Prostate gland (tissue), 2 donors: ENCODE results near the gene SLC17A1. TPM values are rescaled to one million over a fixed set of nuclear protein-coding genes. Genes with fewer than 3 reads are reported as not detected.
"Not testable (repeated sequence)": the region's sequence is repeated elsewhere in the genome, so short reads cannot be mapped to it uniquely, and the experiment has no call there.

Experiments
- DNase-seq: peaks from one replicate; pipeline ENCODE4 v3.0.0-alpha.2; 2019; ENCODE audit warnings: low spot score
- H3K27ac ChIP-seq, 2 donors: fragments of 200-600 bp; sonication (generic); 2 replicates each; pipeline ENCODE4 v1.5.1; 2017 to 2019
- H3K27me3 ChIP-seq: fragments of 200-600 bp; sonication (generic); replicated peaks from 2 replicates; pipeline ENCODE4 v1.5.1; 2019; ENCODE audit not compliant: insufficient read depth
- H3K36me3 ChIP-seq, 2 donors: fragments of 200-600 bp; sonication (generic); 1 replicate in 1 of 2; 2 replicates in 1 of 2; pipeline versions ENCODE4 v1.5.1 to v1.8.1; 2017 to 2019
- H3K4me1 ChIP-seq: fragments of 200-600 bp; sonication (generic); replicated peaks from 2 replicates; pipeline ENCODE4 v1.5.1; 2019
- H3K4me3 ChIP-seq, 2 donors: fragments of 200-600 bp; sonication (generic); 2 replicates each; pipeline ENCODE4 v1.5.1; 2017 to 2019
- H3K9me3 ChIP-seq: fragments of 200-600 bp; sonication (generic); 2 replicates; pipeline ENCODE4 v1.5.1; 2017
- POLR2A ChIP-seq: fragments of 450-650 bp; IDR thresholded peaks from one replicate; pipeline ENCODE4 v1.6.1; 2016; ENCODE audit warnings: antibody characterized with exemption, mild to moderate bottlenecking
- POLR2AphosphoS5 ChIP-seq: sonication (generic); formaldehyde crosslinking; IDR thresholded peaks from one replicate; pipeline ENCODE4 v1.6.1; 2017; ENCODE audit warnings: antibody characterized with exemption
- WGBS: methylation state at CpG from one replicate; pipeline ENCODE4 v1.1.5; 2018; 5-methylcytosine and 5-hydroxymethylcytosine counted together
- intact Hi-C: fragments of 100-400 bp; cut with DNase I; formaldehyde crosslinking; loops from one replicate; pipeline ENCODE4 v1.14.2; 2022
- total RNA-seq, 2 donors: library from RNA; depleted of rRNA; stranded (reverse); fragments of >200 nt; gene quantifications; one replicate each; pipeline ENCODE4 v1.1.0, GENCODE V29; 2016
- TF ChIP-seq, protein P1 (sequence below), 4 experiments: fragments of 200-600 bp in 2 of 4; fragments of 450-650 bp in 2 of 4; sonication (generic) in 2 of 4; IDR thresholded peaks; 1 replicate in 3 of 4; 2 replicates in 1 of 4; pipeline ENCODE4 v1.5.1; 2016 to 2019; ENCODE audit warnings: antibody characterized with exemption in 4 of 4, mild to moderate bottlenecking in 2 of 4, moderate library complexity in 2 of 4

The SLC17A1 gene
- total RNA-seq, 2 donors from 2014 or later, result 0.51 TPM; not detected in 1

DNA sequence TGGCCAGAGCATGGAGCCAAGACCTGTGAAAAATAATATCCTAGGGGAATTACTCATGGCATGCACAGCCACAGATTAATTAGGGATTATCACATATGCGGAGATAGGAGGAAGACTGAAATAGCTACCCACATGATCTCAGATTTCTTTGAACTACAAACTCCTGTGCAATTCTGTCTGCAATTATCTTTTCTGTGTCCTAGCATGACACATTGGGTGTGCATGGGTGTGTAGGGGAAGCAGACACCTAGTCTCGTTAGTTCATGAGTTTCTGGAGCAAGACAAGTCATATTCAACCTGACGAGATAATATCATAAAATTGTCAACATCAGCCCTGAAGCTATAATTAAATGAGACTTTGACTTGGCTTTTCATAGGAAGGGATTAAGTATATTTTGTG, 80.9 kb downstream of the SLC17A1 start:
- Histone ChIP-seq H3K4me3 (no peak overlapping the region), H3K36me3 (no peaks in the 10 kb centered on the region), H3K9me3 (no peaks in the 10 kb centered on the region), H3K27me3 (no peaks in the 10 kb centered on the region), H3K27ac (no peak overlapping the region), H3K4me1 (no peaks in the 10 kb centered on the region)
- no peak for DNase-seq
- 36% methylated on average over 3 of the region's 3 CpGs for WGBS
- intact Hi-C loops, result no loop called here
- TF ChIP-seq, protein P1, sequence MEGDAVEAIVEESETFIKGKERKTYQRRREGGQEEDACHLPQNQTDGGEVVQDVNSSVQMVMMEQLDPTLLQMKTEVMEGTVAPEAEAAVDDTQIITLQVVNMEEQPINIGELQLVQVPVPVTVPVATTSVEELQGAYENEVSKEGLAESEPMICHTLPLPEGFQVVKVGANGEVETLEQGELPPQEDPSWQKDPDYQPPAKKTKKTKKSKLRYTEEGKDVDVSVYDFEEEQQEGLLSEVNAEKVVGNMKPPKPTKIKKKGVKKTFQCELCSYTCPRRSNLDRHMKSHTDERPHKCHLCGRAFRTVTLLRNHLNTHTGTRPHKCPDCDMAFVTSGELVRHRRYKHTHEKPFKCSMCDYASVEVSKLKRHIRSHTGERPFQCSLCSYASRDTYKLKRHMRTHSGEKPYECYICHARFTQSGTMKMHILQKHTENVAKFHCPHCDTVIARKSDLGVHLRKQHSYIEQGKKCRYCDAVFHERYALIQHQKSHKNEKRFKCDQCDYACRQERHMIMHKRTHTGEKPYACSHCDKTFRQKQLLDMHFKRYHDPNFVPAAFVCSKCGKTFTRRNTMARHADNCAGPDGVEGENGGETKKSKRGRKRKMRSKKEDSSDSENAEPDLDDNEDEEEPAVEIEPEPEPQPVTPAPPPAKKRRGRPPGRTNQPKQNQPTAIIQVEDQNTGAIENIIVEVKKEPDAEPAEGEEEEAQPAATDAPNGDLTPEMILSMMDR (IDR thresholded peaks at IDR 0.05), result no peak
- no peak for TF ChIP-seq POLR2AphosphoS5

DNA sequence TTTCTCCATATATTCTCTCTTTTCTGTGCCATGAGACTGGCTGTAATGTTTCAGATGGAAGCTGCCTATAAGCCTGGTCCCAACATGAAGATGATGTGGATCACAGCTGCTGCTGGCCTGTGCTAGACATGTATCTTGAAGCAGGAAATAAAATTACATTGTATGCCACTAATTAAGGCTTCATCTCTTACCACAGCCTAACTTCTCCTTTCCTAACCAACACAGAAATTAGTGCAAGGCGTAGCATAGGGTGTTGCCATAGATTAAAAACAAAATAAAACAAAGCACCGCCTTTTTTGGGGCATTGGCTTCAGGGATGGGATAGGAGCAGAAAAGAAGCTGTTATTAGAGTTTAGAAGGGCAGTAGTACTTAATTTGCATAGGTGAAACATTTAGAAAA, 82.0 kb downstream of the SLC17A1 start:
- intact Hi-C loops, result no loop called here
- no peak overlapping the region for H3K4me3 ChIP-seq
- TF ChIP-seq POLR2A (no peak), POLR2AphosphoS5 (no peak)
- TF ChIP-seq, protein P1 (IDR thresholded peaks at IDR 0.05), result no peak
- H3K9me3 ChIP-seq, result no peaks in the 10 kb centered on the region
- no peaks in the 10 kb centered on the region for H3K4me1 ChIP-seq
- H3K27ac ChIP-seq, result no peak overlapping the region
- no peaks in the 10 kb centered on the region for H3K27me3 ChIP-seq
- DNase-seq, result no peak
- H3K36me3 ChIP-seq, result no peaks in the 10 kb centered on the region
- 90% methylated on average over 2 of the region's 2 CpGs for WGBS

DNA sequence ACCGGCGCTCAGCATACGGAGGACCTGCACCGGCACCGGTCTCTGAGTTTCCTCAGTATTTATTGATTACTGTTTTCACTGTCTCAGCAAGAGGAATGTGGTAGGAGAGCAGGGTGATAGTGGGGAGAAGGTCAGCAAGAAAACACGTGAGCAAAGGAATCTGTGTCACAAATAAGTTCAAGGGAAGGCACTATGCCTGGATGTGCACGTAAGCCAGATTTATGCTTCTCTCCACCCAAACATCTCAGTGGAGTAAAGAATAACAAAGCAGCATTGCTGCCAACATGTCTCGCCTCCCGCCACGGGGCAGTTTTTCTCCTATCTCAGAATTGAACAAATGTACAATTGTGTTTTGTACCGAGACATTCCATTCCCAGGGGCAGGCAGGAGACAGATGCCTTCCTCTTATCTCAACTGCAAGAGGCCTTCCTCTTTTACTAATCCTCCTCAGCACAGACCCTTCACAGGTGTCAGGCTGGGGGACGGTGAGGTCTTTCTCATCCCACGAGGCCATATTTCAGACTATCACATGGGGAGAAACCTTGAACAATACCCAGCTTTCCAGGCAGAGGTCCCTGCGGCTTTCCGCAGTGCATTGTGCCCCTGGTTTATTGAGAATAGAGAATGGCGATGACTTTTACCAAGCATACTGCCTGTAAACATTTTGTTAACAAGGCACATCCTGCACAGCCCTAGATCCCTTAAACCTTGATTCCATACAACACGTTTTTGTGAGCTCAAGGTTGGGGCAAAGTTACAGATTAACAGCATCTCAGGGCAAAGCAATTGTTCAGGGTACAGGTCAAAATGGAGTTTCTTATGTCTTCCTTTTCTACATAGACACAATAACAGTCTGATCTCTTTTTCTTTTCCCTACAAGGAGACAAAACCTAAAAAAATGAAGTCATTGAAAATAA, 83.0 kb downstream of the SLC17A1 start:
- H3K4me1 ChIP-seq, H3K27ac ChIP-seq, H3K9me3 ChIP-seq, H3K36me3 ChIP-seq, H3K4me3 ChIP-seq, H3K27me3 ChIP-seq, intact Hi-C loops, DNase-seq: not testable (repeated sequence)
- 65% methylated on average over 17 of the region's 17 CpGs for WGBS

DNA sequence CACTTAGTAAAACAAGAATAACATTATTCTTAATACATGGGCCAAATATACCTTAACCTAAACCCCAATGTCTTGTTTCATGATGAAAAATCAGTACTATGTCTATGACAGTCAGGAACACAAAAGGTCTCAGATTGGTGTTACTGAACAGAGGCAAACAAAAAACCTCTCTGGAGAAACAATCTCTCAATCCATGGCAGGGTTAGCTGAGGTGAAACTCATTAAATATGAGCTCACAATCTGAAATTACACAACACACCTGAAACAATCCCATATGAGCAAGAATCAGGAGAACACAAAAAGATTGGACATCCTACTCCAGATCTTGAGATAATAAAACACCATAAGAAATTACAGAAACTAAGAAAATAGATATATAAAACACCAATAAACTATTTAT, 83.8 kb downstream of the SLC17A1 start:
- no peak for DNase-seq
- Histone ChIP-seq H3K27me3 (no peaks in the 10 kb centered on the region), H3K36me3 (no peaks in the 10 kb centered on the region), H3K4me3 (no peak overlapping the region), H3K4me1 (no peaks in the 10 kb centered on the region), H3K27ac (no peak overlapping the region), H3K9me3 (no peaks in the 10 kb centered on the region)
- no peak for TF ChIP-seq POLR2AphosphoS5
- TF ChIP-seq, protein P1 (IDR thresholded peaks at IDR 0.05), result no peak
- no peak for TF ChIP-seq POLR2A
- intact Hi-C loops, result no loop called here

DNA sequence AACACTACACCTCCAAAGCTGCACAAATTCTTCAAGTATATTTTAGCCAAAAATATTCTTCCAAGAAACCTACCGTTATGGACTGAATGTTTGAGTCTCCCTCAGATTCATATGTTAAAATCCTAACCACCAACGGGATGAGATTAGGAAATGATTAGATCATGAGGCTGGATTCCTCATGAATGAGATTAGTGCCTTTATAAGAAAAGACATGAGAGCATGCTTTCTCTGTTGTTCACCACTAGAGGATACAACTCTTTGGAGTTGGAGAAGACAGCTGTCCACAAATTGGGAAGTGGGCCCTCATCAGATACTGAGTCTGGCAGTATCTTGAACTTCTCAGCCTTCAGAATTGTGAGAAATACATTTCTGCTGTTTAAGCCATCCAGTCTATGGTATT, 84.4 kb downstream of the SLC17A1 start:
- no peaks in the 10 kb centered on the region for H3K27me3 ChIP-seq
- no peaks in the 10 kb centered on the region for H3K4me1 ChIP-seq
- no peaks in the 10 kb centered on the region for H3K36me3 ChIP-seq
- H3K9me3 ChIP-seq, result no peaks in the 10 kb centered on the region
- WGBS, result 92% methylated on average over 2 of the region's 2 CpGs
- DNase-seq, result no peak
- H3K4me3 ChIP-seq, result no peak overlapping the region
- H3K27ac ChIP-seq, result no peak overlapping the region
- intact Hi-C loops, result no loop called here
- TF ChIP-seq POLR2A, result no peak
- TF ChIP-seq, protein P1 (IDR thresholded peaks at IDR 0.05), result no peak
- TF ChIP-seq POLR2AphosphoS5, result no peak
